ENCODE data around the gene FAM149B1.

GRCh38 chr10:73136627-73137026 is 31.3 kb upstream of the FAM149B1 start:
- TF ChIP-seq, protein P1, sequence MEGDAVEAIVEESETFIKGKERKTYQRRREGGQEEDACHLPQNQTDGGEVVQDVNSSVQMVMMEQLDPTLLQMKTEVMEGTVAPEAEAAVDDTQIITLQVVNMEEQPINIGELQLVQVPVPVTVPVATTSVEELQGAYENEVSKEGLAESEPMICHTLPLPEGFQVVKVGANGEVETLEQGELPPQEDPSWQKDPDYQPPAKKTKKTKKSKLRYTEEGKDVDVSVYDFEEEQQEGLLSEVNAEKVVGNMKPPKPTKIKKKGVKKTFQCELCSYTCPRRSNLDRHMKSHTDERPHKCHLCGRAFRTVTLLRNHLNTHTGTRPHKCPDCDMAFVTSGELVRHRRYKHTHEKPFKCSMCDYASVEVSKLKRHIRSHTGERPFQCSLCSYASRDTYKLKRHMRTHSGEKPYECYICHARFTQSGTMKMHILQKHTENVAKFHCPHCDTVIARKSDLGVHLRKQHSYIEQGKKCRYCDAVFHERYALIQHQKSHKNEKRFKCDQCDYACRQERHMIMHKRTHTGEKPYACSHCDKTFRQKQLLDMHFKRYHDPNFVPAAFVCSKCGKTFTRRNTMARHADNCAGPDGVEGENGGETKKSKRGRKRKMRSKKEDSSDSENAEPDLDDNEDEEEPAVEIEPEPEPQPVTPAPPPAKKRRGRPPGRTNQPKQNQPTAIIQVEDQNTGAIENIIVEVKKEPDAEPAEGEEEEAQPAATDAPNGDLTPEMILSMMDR (IDR thresholded peaks at IDR 0.05; ENCODE audit: poor library complexity, severe bottlenecking), result no peak
- TF ChIP-seq EP300 (conservative IDR thresholded peaks at IDR 0.05; ENCODE audit: poor library complexity, severe bottlenecking) (no peak), RAD21 (conservative IDR thresholded peaks at IDR 0.05) (no peak), TAF1 (IDR thresholded peaks at IDR 0.05; ENCODE audit: low read depth) (no peak)

Measured in neural cell (in vitro differentiated cells).